Neural cell (in vitro differentiated cells): Measurements from ENCODE around the gene ANP32B. TPM values are rescaled to one million over a fixed set of nuclear protein-coding genes. Genes with fewer than 3 reads are reported as not detected.
A peak's percentile ranks its signal among the peaks of the same experiment; 100 is the strongest.

Experiments
- H2AFZ ChIP-seq: fragments of 200-600, 300-800 bp; sonication (generic), shearing (Covaris generic); 2 replicates; pipeline ENCODE4 v1.6.0; 2014; ENCODE audit warnings: low read depth, mild to moderate bottlenecking, antibody characterized with exemption, low read length, moderate library complexity
- H3F3A ChIP-seq: fragments of 200-600 bp; shearing (Covaris generic); 2 replicates; pipeline ENCODE4 v1.6.1; 2016; ENCODE audit warnings: mild to moderate bottlenecking, moderate library complexity, mixed read lengths, antibody characterized with exemption, low read length; ENCODE audit not compliant: insufficient read depth, poor library complexity, severe bottlenecking
- H3K27ac ChIP-seq: fragments of 200-600, 300-800 bp; sonication (generic), shearing (Covaris generic); 2 replicates; pipeline ENCODE4 v1.5.1; 2014; ENCODE audit warnings: mild to moderate bottlenecking, low read length, moderate library complexity
- H3K27me3 ChIP-seq: fragments of 300-800, 200-600 bp; sonication (generic), shearing (Covaris generic); 2 replicates; pipeline ENCODE4 v1.6.0; 2014; ENCODE audit warnings: mild to moderate bottlenecking, low read depth, low read length, moderate library complexity; ENCODE audit not compliant: insufficient read depth
- H3K36me3 ChIP-seq: fragments of 300-800, 200-600 bp; sonication (generic), shearing (Covaris generic); 2 replicates; pipeline ENCODE4 v1.5.1; 2014; ENCODE audit warnings: mild to moderate bottlenecking, antibody characterized with exemption, low read length, moderate library complexity; ENCODE audit not compliant: insufficient read depth
- H3K4me2 ChIP-seq: fragments of 300-800, 200-600 bp; sonication (generic), shearing (Covaris generic); 2 replicates; pipeline ENCODE4 v1.6.0; 2014; ENCODE audit warnings: mild to moderate bottlenecking, low read length
- H3K4me3 ChIP-seq: fragments of 300-800, 200-600 bp; sonication (generic), shearing (Covaris generic); 2 replicates; pipeline ENCODE4 v1.5.1; 2014; ENCODE audit warnings: mild to moderate bottlenecking, low read length, moderate library complexity
- H3K79me2 ChIP-seq: fragments of 200-600 bp; shearing (Covaris generic); replicated peaks from 2 replicates; pipeline ENCODE4 v1.6.0; 2014; ENCODE audit warnings: mild to moderate bottlenecking, low read length, moderate library complexity; ENCODE audit not compliant: insufficient read depth
- H3K9ac ChIP-seq: fragments of 300-800, 200-600 bp; sonication (generic), shearing (Covaris generic); 2 replicates; pipeline ENCODE4 v1.6.1; 2016; ENCODE audit warnings: mild to moderate bottlenecking, low read length, mixed read lengths
- H3K9me2 ChIP-seq: fragments of 200-600 bp; shearing (Covaris generic); 2 replicates; pipeline ENCODE4 v1.6.1; 2016; ENCODE audit warnings: mild to moderate bottlenecking, low read length, mixed read lengths; ENCODE audit not compliant: insufficient read depth
- H3K9me3 ChIP-seq: fragments of 200-600, 300-800 bp; sonication (generic), shearing (Covaris generic); 2 replicates; pipeline ENCODE4 v1.6.1; 2016; ENCODE audit warnings: mild to moderate bottlenecking, mixed run types, low read length, moderate library complexity, mixed read lengths
- H4K20me1 ChIP-seq: fragments of 200-600 bp; shearing (Covaris generic); 2 replicates; pipeline ENCODE4 v1.6.1; 2016; ENCODE audit warnings: mild to moderate bottlenecking, mixed run types; ENCODE audit not compliant: insufficient read depth
- CTCF ChIP-seq: fragments of 450-650 bp; IDR thresholded peaks from 2 replicates; pipeline ENCODE4 v1.5.1; 2014; ENCODE audit warnings: antibody characterized with exemption, mild to moderate bottlenecking, moderate library complexity; ENCODE audit not compliant: poor library complexity, severe bottlenecking
- EP300 ChIP-seq: fragments of 450-650 bp; conservative IDR thresholded peaks from 2 replicates; pipeline ENCODE4 v1.6.1; 2014; ENCODE audit warnings: antibody characterized with exemption, mild to moderate bottlenecking, moderate library complexity; ENCODE audit not compliant: poor library complexity, severe bottlenecking
- EZH2 ChIP-seq: fragments of 200-600, 300-800 bp; shearing (Covaris generic), sonication (generic); IDR thresholded peaks from 2 replicates; pipeline ENCODE4 v1.6.1; 2014; ENCODE audit warnings: antibody characterized with exemption, low read length, borderline replicate concordance, mild to moderate bottlenecking; ENCODE audit not compliant: insufficient read depth, poor library complexity, severe bottlenecking
- MXI1 ChIP-seq: fragments of 450-650 bp; conservative IDR thresholded peaks from 2 replicates; pipeline ENCODE4 v1.6.1; 2014; ENCODE audit warnings: antibody characterized with exemption, mild to moderate bottlenecking; ENCODE audit not compliant: poor library complexity, severe bottlenecking
- POLR2AphosphoS5 ChIP-seq: IDR thresholded peaks from 2 replicates; pipeline ENCODE4 v1.6.1; 2012
- RAD21 ChIP-seq: fragments of 450-650 bp; conservative IDR thresholded peaks from 2 replicates; pipeline ENCODE4 v1.6.1; 2014; ENCODE audit warnings: antibody characterized with exemption, mild to moderate bottlenecking, moderate library complexity
- REST ChIP-seq: IDR thresholded peaks from 2 replicates; pipeline ENCODE4 v1.6.1; 2012; ENCODE audit warnings: borderline replicate concordance
- SMC3 ChIP-seq: fragments of 450-650 bp; conservative IDR thresholded peaks from 2 replicates; pipeline ENCODE4 v1.6.1; 2014; ENCODE audit warnings: antibody characterized with exemption, mild to moderate bottlenecking, moderate library complexity; ENCODE audit not compliant: poor library complexity
- TAF1 ChIP-seq: IDR thresholded peaks from 2 replicates; pipeline ENCODE4 v1.6.1; 2012; ENCODE audit warnings: low read depth
- polyA plus RNA-seq: library from polyadenylated mRNA; depleted of rRNA; stranded (reverse); fragments of >200 nt; gene quantifications from 2 replicates; pipeline ENCODE4 v1.2.3, GENCODE V29; 2014

ANP32B gene
- polyA plus RNA-seq, 1 donor from 2014 or later, result 4.1 TPM

- no peak overlapping the region for H3K9ac ChIP-seq
- no peaks in the 10 kb centered on the region for H3K27me3 ChIP-seq
- H3K4me3 ChIP-seq, result peak overlapping the region; percentile 41
- no peak overlapping the region for H3K4me2 ChIP-seq
- H4K20me1 ChIP-seq, result no peaks in the 10 kb centered on the region
- no peaks in the 10 kb centered on the region for H3K9me2 ChIP-seq
- H3K36me3 ChIP-seq, result peaks cover 5% of the 10 kb centered on the region
- H3K9me3 ChIP-seq, result no peaks in the 10 kb centered on the region
- no peak overlapping the region for H3K27ac ChIP-seq
- H2AFZ ChIP-seq, result no peak overlapping the region
- H3K79me2 ChIP-seq, result no peaks in the 10 kb centered on the region
- no peaks in the 10 kb centered on the region for H3F3A ChIP-seq
- TF ChIP-seq CTCF (no peak), SMC3 (no peak), POLR2AphosphoS5 (no peak), REST (no peak), RAD21 (no peak), MXI1 (no peak), EZH2 (no peak), EP300 (no peak), TAF1 (no peak)
Observed at GRCh38 chr9:98011122-98011521, 28.0 kb downstream of the ANP32B start.

- Histone ChIP-seq H3F3A (no peaks in the 10 kb centered on the region), H3K4me3 (no peak overlapping the region), H3K36me3 (no peaks in the 10 kb centered on the region), H3K9ac (no peak overlapping the region), H3K9me3 (no peaks in the 10 kb centered on the region), H3K4me2 (no peak overlapping the region), H3K79me2 (no peaks in the 10 kb centered on the region), H3K27ac (no peak overlapping the region), H3K9me2 (no peaks in the 10 kb centered on the region), H2AFZ (no peak overlapping the region), H3K27me3 (no peaks in the 10 kb centered on the region), H4K20me1 (no peaks in the 10 kb centered on the region)
- no peak for TF ChIP-seq MXI1
- TF ChIP-seq POLR2AphosphoS5, result no peak
- no peak for TF ChIP-seq TAF1
- no peak for TF ChIP-seq SMC3
- no peak for TF ChIP-seq REST
Observed at GRCh38 chr9:98016137-98016680, 33.1 kb downstream of the ANP32B start.
